K562 (cell line): Measurements from ENCODE around the gene ANKS1B. TPM values are rescaled to one million over a fixed set of nuclear protein-coding genes. Genes with fewer than 3 reads are reported as not detected.
A peak's percentile ranks its signal among the peaks of the same experiment; 100 is the strongest.

ENCODE experiments used
- ATAC-seq: fragments of 200-7000 bp; cut with Tn5 transposase; 3 replicates; pipeline ENCODE4 v1.9.1; 2020; ENCODE audit warnings: moderate library complexity
- BruUV-seq: library from RNA; stranded (reverse); fragments of 400-500 nt; replicated peaks from 2 replicates; lab custom pipeline; 2021; lab: Mats Ljungman, UMichigan
- CTCF ChIA-PET: fragments of 300-600 bp; formaldehyde crosslinking; extraction: SDS; loops from one replicate; lab custom pipeline; 2021; ENCODE audit warnings: low intra/inter-chr PET ratio; lab: Yijun Ruan, JAX
- POLR2A ChIA-PET: fragments of 300-600, 350-650 bp; sonication (Branson Sonifier 250); formaldehyde crosslinking; extraction: SDS; loops from one replicate; lab custom pipeline; 2021; ENCODE audit warnings: antibody characterized with exemption, inconsistent platforms; lab: Yijun Ruan, JAX
- DNase-seq, 4 experiments: peaks; one replicate each; pipeline versions ENCODE4 v3.0.0 to v3.0.0-alpha.2; 2011 to 2018; ENCODE audit warnings: low spot score in 3 of 4, mixed read lengths in 3 of 4; ENCODE audit errors: extremely low read depth in 1 of 4
- FAIRE-seq: peaks from 2 replicates; lab custom pipeline; 2011; peaks lifted over from hg19 to GRCh38; lab: Jason Lieb, UNC
- H2AFZ ChIP-seq: 2 replicates; pipeline ENCODE4 v1.6.0; 2011; ENCODE audit warnings: low read depth, low read length, control low read depth, inconsistent platforms
- H3K27ac ChIP-seq: fragments of 200-600 bp; 3 replicates; pipeline ENCODE4 v1.8.0; 2011; ENCODE audit warnings: low read depth, mild to moderate bottlenecking, control low read depth, inconsistent platforms, low read length, moderate library complexity, mixed read lengths; ENCODE audit errors: extremely low read depth
- H3K27me3 ChIP-seq, 2 experiments: fragments of 300-600 bp in 1 of 2; 2 replicates in 1 of 2; 3 replicates in 1 of 2; pipeline versions ENCODE4 v1.6.0 to v1.8.0; 2011; ENCODE audit warnings: inconsistent platforms in 2 of 2, low read length in 2 of 2, mild to moderate bottlenecking in 1 of 2, mixed read lengths in 1 of 2, moderate library complexity in 1 of 2; ENCODE audit not compliant: control insufficient read depth in 2 of 2, insufficient read depth in 2 of 2
- H3K36me3 ChIP-seq: fragments of 300-600 bp; 3 replicates; pipeline ENCODE4 v1.8.0; 2011; ENCODE audit warnings: mild to moderate bottlenecking, low read length, inconsistent platforms; ENCODE audit not compliant: control insufficient read depth, insufficient read depth
- H3K4me1 ChIP-seq, 2 experiments: fragments of 200-600 bp in 1 of 2; replicated peaks in 1 of 2; 2 replicates in 1 of 2; 3 replicates in 1 of 2; pipeline versions ENCODE4 v1.5.1 to v1.8.0; 2011; ENCODE audit warnings: inconsistent platforms in 2 of 2, low read length in 2 of 2, mild to moderate bottlenecking in 1 of 2, mixed read lengths in 1 of 2, moderate library complexity in 1 of 2; ENCODE audit not compliant: control insufficient read depth in 2 of 2, insufficient read depth in 2 of 2
- H3K4me2 ChIP-seq: 2 replicates; pipeline ENCODE4 v1.6.1; 2011; ENCODE audit warnings: low read length, control low read depth, inconsistent platforms, mixed read lengths; ENCODE audit not compliant: insufficient read depth
- H3K4me3 ChIP-seq: fragments of 200-600 bp; sonication (generic), shearing (Covaris generic); 2 replicates; pipeline ENCODE4 v1.5.1; 2016; ENCODE audit warnings: control low read depth, inconsistent platforms
- H3K79me2 ChIP-seq: fragments of 200-600 bp; 3 replicates; pipeline ENCODE4 v1.8.0; 2011; ENCODE audit warnings: low read length, inconsistent platforms; ENCODE audit not compliant: control insufficient read depth, insufficient read depth
- H3K9ac ChIP-seq, 2 experiments: 2 replicates each; pipeline versions ENCODE4 v1.6.0 to v1.6.1; 2011; ENCODE audit warnings: low read depth in 2 of 2, low read length in 2 of 2, control low read depth in 1 of 2, inconsistent platforms in 1 of 2, mild to moderate bottlenecking in 1 of 2, mixed read lengths in 1 of 2; ENCODE audit not compliant: insufficient read depth in 1 of 2
- H3K9me1 ChIP-seq: one replicate; pipeline ENCODE4 v1.6.0; 2011; ENCODE audit warnings: inconsistent platforms, mild to moderate bottlenecking, low read length, moderate library complexity; ENCODE audit not compliant: control insufficient read depth, insufficient read depth
- H3K9me3 ChIP-seq: replicated peaks from 2 replicates; pipeline ENCODE4 v1.5.1; 2011; ENCODE audit warnings: low read depth, low read length, inconsistent platforms; ENCODE audit not compliant: control insufficient read depth, insufficient read depth
- H4K20me1 ChIP-seq: replicated peaks from 2 replicates; pipeline ENCODE4 v1.6.1; 2011; ENCODE audit warnings: low read length, inconsistent platforms, mixed read lengths; ENCODE audit not compliant: control insufficient read depth, insufficient read depth
- RBM25 ChIP-seq: fragments of 200-400 bp; formaldehyde crosslinking; IDR thresholded peaks from 2 replicates; pipeline ENCODE4 v1.6.1; 2018; ENCODE audit warnings: low read length, low read depth, moderate library complexity; ENCODE audit not compliant: severe bottlenecking
- RBM34 ChIP-seq: fragments of 200-400 bp; formaldehyde crosslinking; IDR thresholded peaks from 2 replicates; pipeline ENCODE4 v1.6.1; 2018; ENCODE audit warnings: low read length, borderline replicate concordance; ENCODE audit not compliant: insufficient read depth
- ZNF507 ChIP-seq: conservative IDR thresholded peaks from 2 replicates; pipeline ENCODE4 v1.6.1; 2017; ENCODE audit warnings: missing genetic modification characterization, missing compliant biosample characterization
- WGBS: fragments of 100-300 bp; shearing (Covaris generic); methylation state at CpG from one replicate; pipeline ENCODE4 v1.1.6; 2016; ENCODE audit warnings: low coverage, mixed read lengths; ENCODE audit not compliant: insufficient coverage; ENCODE audit errors: missing lambda C conversion rate; 5-methylcytosine and 5-hydroxymethylcytosine counted together
- in situ Hi-C: fragments of 300-500 bp; cut with MboI; formaldehyde crosslinking; loops from 4 replicates; pipeline ENCODE4 v1.15.0; 2018; ENCODE audit warnings: inconsistent platforms, mixed read lengths
- intact Hi-C: fragments of 100-400 bp; cut with micrococcal nuclease; formaldehyde crosslinking; loops from 2 replicates; pipeline ENCODE4 v1.14.2; 2022
- polyA plus RNA-seq, 8 experiments: library from polyadenylated mRNA; depleted of rRNA in 4 of 8; stranded (reverse) in 5 of 8; unstranded in 3 of 8; fragments of >200 nt; fragmentation: Nextera tagmentation in 2 of 8; fragmentation: Illumina TruSeq in 1 of 8; extraction: Ambion mirVana in 2 of 8; extraction: Trizol in 1 of 8; gene quantifications; 2 replicates each; pipeline versions ENCODE4 v1.2.1 to v1.2.3, GENCODE V29; 2011 to 2014; ENCODE audit warnings: inconsistent platforms in 1 of 8, missing spikeins in 1 of 8
- total RNA-seq, 7 experiments: library from RNA; depleted of rRNA in 6 of 7; stranded (reverse); fragments of >200 nt in 6 of 7; fragmentation: Illumina TruSeq in 2 of 7; extraction: Trizol in 2 of 7; gene quantifications; 2 replicates each; pipeline versions ENCODE4 v1.2.1 to v1.2.3, GENCODE V29; 2011 to 2021; ENCODE audit warnings: low replicate concordance in 1 of 7
- TF ChIP-seq, protein P1 (sequence below): sonication (generic); formaldehyde crosslinking; IDR thresholded peaks from 2 replicates; pipeline ENCODE4 v1.8.1; 2023; ENCODE audit warnings: mild to moderate bottlenecking, missing genetic modification reagents

Gene ANKS1B
- total and polyA plus RNA-seq, 9 of the 15 experiments (the other 6 are each of a cell fraction or from before 2014, with no cell fraction given): 0.04 to 0.47 (median 0.28) TPM; not detected in 4

DNA sequence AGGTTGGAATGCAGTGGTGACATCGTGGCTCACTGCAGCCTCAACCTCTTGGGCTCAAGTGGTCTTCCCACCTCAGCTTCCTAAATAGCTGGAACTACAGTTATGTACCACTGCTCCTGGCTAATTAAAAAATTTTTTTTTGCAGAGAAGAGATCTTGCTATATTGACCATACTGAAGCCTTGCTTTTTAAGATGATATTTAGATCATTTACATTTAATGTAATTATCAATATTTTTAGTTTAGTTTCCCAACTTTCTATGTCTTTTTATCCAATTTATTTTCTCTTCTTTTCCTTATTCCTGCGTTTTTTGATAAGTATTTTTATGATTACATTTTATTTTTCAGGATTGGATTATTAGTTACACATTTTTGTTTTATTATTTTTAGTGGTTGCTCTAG lies 999.6 kb downstream of the ANKS1B start:
- no peak overlapping the region for H3K4me2 ChIP-seq
- ChIA-PET CTCF (no interaction called here), POLR2A (interaction anchor here (0.6 kb wide), 1 partner anchor 102 kb away, joined by 3 read pairs; no protein-coding TSS in a partner anchor)
- no peaks in the 10 kb centered on the region for H3K36me3 ChIP-seq
- no TSS peak for BruUV-seq
- intact Hi-C loops (no loop called here), in situ Hi-C loops (loop anchor here (25.0 kb wide), 1 partner anchor 573 kb away; no protein-coding TSS in a partner anchor)
- no peak overlapping the region for H2AFZ ChIP-seq
- ATAC-seq (no peak), FAIRE-seq (no peak), DNase-seq (no peak)
- no peak overlapping the region for H3K27ac ChIP-seq
- H3K9me1 ChIP-seq: no peaks in the 10 kb centered on the region
- H3K9me3 ChIP-seq: no peaks in the 10 kb centered on the region
- H4K20me1 ChIP-seq: no peaks in the 10 kb centered on the region
- H3K27me3 ChIP-seq: no peaks in the 10 kb centered on the region
- 0% methylated on average over 2 of the region's 2 CpGs for WGBS
- no peaks in the 10 kb centered on the region for H3K79me2 ChIP-seq
- TF ChIP-seq RBM34: no peak
- TF ChIP-seq RBM25: peak; percentile 30
- TF ChIP-seq, protein P1, sequence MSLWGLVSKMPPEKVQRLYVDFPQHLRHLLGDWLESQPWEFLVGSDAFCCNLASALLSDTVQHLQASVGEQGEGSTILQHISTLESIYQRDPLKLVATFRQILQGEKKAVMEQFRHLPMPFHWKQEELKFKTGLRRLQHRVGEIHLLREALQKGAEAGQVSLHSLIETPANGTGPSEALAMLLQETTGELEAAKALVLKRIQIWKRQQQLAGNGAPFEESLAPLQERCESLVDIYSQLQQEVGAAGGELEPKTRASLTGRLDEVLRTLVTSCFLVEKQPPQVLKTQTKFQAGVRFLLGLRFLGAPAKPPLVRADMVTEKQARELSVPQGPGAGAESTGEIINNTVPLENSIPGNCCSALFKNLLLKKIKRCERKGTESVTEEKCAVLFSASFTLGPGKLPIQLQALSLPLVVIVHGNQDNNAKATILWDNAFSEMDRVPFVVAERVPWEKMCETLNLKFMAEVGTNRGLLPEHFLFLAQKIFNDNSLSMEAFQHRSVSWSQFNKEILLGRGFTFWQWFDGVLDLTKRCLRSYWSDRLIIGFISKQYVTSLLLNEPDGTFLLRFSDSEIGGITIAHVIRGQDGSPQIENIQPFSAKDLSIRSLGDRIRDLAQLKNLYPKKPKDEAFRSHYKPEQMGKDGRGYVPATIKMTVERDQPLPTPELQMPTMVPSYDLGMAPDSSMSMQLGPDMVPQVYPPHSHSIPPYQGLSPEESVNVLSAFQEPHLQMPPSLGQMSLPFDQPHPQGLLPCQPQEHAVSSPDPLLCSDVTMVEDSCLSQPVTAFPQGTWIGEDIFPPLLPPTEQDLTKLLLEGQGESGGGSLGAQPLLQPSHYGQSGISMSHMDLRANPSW (CRISPR knock-in tag): no peak
- peak; percentile 97 for TF ChIP-seq ZNF507 (tag)
- H3K4me1 ChIP-seq: no peaks in the 10 kb centered on the region
- H3K9ac ChIP-seq: no peak overlapping the region
- H3K4me3 ChIP-seq: no peak overlapping the region
